ENCODE results near the gene PRCC. TPM values are rescaled to one million over a fixed set of nuclear protein-coding genes. Genes with fewer than 3 reads are reported as not detected.

PRCC gene
- total and polyA plus RNA-seq, 2 of the 13 experiments (the other 11 are each of a cell fraction or from before 2014, with no cell fraction given): 24.2 to 40.5 TPM

DNA sequence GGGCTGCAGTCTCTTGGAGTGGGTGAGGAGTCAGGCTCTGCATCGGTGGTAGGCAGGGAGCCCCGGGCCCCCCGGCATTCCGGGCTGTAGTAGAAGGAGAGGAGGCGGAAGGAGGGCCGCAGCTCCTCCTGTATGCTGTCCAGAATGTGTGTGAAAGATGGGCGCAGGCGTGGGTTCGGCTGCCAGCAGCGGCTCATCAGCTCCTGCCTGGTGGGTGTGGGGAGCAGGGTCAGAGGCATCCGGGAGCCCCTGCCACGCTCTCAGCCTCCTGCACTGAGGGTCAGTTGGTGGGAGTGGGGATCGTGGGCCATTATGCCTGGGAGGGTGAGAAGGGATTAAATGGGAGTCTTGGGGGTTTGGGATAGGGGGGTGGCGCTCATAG lies 73.6 kb downstream of the PRCC start (continued):
- TF ChIP-seq, protein P1, sequence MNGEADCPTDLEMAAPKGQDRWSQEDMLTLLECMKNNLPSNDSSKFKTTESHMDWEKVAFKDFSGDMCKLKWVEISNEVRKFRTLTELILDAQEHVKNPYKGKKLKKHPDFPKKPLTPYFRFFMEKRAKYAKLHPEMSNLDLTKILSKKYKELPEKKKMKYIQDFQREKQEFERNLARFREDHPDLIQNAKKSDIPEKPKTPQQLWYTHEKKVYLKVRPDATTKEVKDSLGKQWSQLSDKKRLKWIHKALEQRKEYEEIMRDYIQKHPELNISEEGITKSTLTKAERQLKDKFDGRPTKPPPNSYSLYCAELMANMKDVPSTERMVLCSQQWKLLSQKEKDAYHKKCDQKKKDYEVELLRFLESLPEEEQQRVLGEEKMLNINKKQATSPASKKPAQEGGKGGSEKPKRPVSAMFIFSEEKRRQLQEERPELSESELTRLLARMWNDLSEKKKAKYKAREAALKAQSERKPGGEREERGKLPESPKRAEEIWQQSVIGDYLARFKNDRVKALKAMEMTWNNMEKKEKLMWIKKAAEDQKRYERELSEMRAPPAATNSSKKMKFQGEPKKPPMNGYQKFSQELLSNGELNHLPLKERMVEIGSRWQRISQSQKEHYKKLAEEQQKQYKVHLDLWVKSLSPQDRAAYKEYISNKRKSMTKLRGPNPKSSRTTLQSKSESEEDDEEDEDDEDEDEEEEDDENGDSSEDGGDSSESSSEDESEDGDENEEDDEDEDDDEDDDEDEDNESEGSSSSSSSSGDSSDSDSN (CRISPR knock-in tag; IDR thresholded peaks at IDR 0.05): no peak
- TF ChIP-seq SMC3 (IDR thresholded peaks at IDR 0.05; ENCODE audit: low read length) (no peak), ZBTB7B (CRISPR knock-in tag; IDR thresholded peaks at IDR 0.05) (no peak)

DNA sequence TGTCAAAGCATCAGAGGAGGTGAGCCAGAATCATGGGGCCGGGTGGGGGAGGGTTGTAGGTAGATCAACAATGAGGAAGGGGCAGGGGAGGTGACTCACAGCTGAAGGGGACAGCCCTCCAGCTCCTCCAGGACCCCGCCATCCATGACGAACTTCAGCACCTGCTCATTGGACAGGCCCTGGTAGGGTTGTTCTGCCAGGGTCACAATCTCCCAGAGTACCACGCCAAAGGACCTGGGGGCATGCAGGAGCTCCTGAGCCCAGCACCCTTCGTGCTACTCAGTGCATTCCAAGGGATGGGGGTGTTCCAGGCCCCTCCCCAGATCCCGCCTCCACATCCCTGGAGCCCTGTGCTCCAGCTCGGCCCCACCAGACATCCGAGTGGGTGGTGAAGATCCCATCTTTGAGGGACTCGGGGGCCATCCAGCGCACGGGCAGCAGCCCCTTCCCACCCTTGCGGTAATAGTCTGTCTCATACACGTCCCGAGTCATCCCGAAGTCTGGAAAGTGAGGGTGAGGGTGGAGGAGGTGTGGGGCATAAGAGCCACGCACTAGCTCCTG lies 74.0 kb downstream of the PRCC start:
- intact Hi-C loops (cut with micrococcal nuclease; ENCODE audit: unreplicated experiment): no loop called here
- H4K20me1 ChIP-seq (ENCODE audit: insufficient read depth, low read length): 0 out of 2 replicates have a peak, but pooled peaks cover 5% of the 10 kb centered on the region
- no peaks in the 10 kb centered on the region for H3K9me3 ChIP-seq (ENCODE audit: low read length)
- H3K4me1 ChIP-seq (ENCODE audit: insufficient read depth, low read length): no peaks in the 10 kb centered on the region
- TF ChIP-seq ZSCAN29 (CRISPR knock-in tag; conservative IDR thresholded peaks at IDR 0.05): no peak
- TF ChIP-seq ZNF205 (CRISPR knock-in tag; IDR thresholded peaks at IDR 0.05): no peak
- no peak for TF ChIP-seq TOE1 (CRISPR knock-in tag; IDR thresholded peaks at IDR 0.05)
- ChIA-PET CTCF (ENCODE audit: low intra/inter-chr PET ratio, low total read pairs) (no interaction called here), POLR2A (no interaction called here)
- H3K36me3 ChIP-seq (replicated peaks in 1 of 2; ENCODE audit: control insufficient read depth in 1 of 2, insufficient read depth in 2 of 2, low read length in 2 of 2): no peaks in the 10 kb centered on the region
- H3K79me2 ChIP-seq (ENCODE audit: insufficient read depth, low read length): no peaks in the 10 kb centered on the region
- no peak overlapping the region for H3K4me2 ChIP-seq (ENCODE audit: low read depth, low read length)
- no peak for DNase-seq (ENCODE audit: low spot score)
- H3K9ac ChIP-seq (ENCODE audit: insufficient read depth, low read depth, low read length): no peak overlapping the region
- no peak for FAIRE-seq
- 13% methylated on average over 11 of the region's 16 CpGs for WGBS (ENCODE audit: low lambda C conversion rate)
- peaks cover 1 to 44% of the 10 kb centered on the region in 2 experiments; a peak in 3 of 5 replicates for H3K27me3 ChIP-seq (ENCODE audit: control insufficient read depth in 1 of 2, insufficient read depth in 2 of 2, low read length in 2 of 2)
- in situ Hi-C loops (cut with HindIII; ENCODE audit: extremely low pct_ligation_motif_present, low pct_unique_long_range_greater_than_20kb): no loop called here
- H3K27ac ChIP-seq (ENCODE audit: extremely low read length, insufficient read depth, low read length): no peak overlapping the region
- ATAC-seq: no peak
- no TSS peak for BruUV-seq (replicated peaks)
- H2AFZ ChIP-seq (ENCODE audit: low read length): no peak overlapping the region
- no peak overlapping the region for H3K4me3 ChIP-seq (replicated peaks in 1 of 3; ENCODE audit: insufficient read depth in 1 of 3, low read depth in 2 of 3, low read length in 3 of 3)
